ENCODE data around the gene DCLK2.

Gene DCLK2

DNA sequence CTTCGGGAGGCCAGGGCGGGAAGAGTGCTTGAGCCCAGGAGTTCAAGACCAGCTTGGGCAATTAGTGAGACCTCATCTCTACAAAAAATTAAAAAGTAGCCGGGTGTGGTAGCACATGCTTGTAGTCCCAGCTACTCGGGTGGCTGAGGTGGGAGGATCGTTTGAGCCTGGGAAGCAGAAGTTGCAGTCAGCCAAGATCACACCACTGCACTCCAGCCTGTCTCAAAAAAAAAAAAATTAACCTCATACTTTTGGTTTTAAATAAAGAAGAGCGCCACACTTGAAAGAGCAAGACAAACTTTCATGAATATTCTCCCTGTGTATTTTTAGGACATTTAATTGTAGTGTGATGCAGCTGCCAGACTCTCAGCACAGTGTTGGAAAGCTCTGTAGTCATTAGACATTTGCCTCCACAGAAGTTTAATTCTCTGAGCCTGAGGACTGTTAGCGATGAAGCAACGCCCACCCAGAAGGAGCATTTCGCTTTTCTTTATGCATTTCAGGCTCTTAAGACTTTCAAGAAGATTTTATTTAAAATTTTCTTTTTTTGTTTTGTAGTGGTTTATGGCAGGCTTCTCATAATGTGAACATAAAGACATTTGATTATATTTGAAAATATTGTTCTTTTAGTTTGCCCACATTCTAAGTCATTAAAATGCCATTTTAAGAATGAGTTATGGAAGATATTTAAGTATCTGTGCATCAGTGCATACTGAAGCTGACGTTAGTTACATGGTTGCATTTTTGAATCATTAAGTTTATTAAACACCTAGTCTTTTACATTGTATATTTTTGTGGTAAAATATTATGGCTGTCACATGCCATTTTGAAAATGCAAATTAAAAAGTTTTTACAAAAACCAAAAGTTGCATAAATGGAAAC is 45.8 kb downstream of the DCLK2 start:
- Histone ChIP-seq H3K36me3 (ENCODE audit: control insufficient read depth in 2 of 2, insufficient read depth in 1 of 2, low read length in 2 of 2) (no peaks in the 10 kb centered on the region), H3K4me3 (ENCODE audit: low read depth, low read length) (no peak overlapping the region), H3K4me1 (ENCODE audit: control insufficient read depth, insufficient read depth, low read length) (0 out of 2 replicates have a peak, but pooled peaks cover 3% of the 10 kb centered on the region), H3K27ac (ENCODE audit: extremely low read depth, low read depth, low read length) (no peak overlapping the region), H3K9me3 (ENCODE audit: control insufficient read depth, insufficient read depth, low read depth, low read length) (no peaks in the 10 kb centered on the region)
- ChIA-PET POLR2A (no interaction called here), CTCF (no interaction called here)
- TF ChIP-seq ZNF518A (tag by site-specific recombination; conservative IDR thresholded peaks at IDR 0.05; ENCODE audit: low read depth) (no peak), ZNF423 (tag by site-specific recombination; IDR thresholded peaks at IDR 0.05) (no peak), ZNF791 (tag by site-specific recombination; IDR thresholded peaks at IDR 0.05) (no peak), ZNF843 (tag by site-specific recombination; IDR thresholded peaks at IDR 0.05) (no peak), ZNF19 (tag by site-specific recombination; IDR thresholded peaks at IDR 0.05; ENCODE audit: low read depth) (no peak), ZFP41 (tag by site-specific recombination; IDR thresholded peaks at IDR 0.05; ENCODE audit: borderline replicate concordance) (no peak), ZNF23 (tag by site-specific recombination; IDR thresholded peaks at IDR 0.05; ENCODE audit: borderline replicate concordance) (no peak), ZNF274 (IDR thresholded peaks at IDR 0.05; ENCODE audit: low read length) (no peak), ZNF274 (tag by site-specific recombination; IDR thresholded peaks at IDR 0.05; ENCODE audit: borderline replicate concordance) (no peak), ZNF777 (tag by site-specific recombination; IDR thresholded peaks at IDR 0.05; ENCODE audit: borderline replicate concordance) (no peak), MZF1 (tag by site-specific recombination; IDR thresholded peaks at IDR 0.05; ENCODE audit: borderline replicate concordance) (no peak), ZNF394 (tag by site-specific recombination; IDR thresholded peaks at IDR 0.05; ENCODE audit: borderline replicate concordance) (no peak), ZNF514 (tag by site-specific recombination; IDR thresholded peaks at IDR 0.05) (no peak), PRDM4 (tag by site-specific recombination; IDR thresholded peaks at IDR 0.05) (no peak), ZNF16 (tag by site-specific recombination; IDR thresholded peaks at IDR 0.05; ENCODE audit: low read depth) (no peak), ZNF596 (tag by site-specific recombination; IDR thresholded peaks at IDR 0.05) (no peak), KLF1 (tag by site-specific recombination; IDR thresholded peaks at IDR 0.05) (no peak), ZBTB48 (tag by site-specific recombination; IDR thresholded peaks at IDR 0.05) (no peak), ZNF114 (tag by site-specific recombination; IDR thresholded peaks at IDR 0.05) (no peak)
- TF ChIP-seq, protein P1, sequence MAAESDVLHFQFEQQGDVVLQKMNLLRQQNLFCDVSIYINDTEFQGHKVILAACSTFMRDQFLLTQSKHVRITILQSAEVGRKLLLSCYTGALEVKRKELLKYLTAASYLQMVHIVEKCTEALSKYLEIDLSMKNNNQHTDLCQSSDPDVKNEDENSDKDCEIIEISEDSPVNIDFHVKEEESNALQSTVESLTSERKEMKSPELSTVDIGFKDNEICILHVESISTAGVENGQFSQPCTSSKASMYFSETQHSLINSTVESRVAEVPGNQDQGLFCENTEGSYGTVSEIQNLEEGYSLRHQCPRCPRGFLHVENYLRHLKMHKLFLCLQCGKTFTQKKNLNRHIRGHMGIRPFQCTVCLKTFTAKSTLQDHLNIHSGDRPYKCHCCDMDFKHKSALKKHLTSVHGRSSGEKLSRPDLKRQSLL (tag by site-specific recombination; IDR thresholded peaks at IDR 0.05), result no peak
- TF ChIP-seq, protein P2, sequence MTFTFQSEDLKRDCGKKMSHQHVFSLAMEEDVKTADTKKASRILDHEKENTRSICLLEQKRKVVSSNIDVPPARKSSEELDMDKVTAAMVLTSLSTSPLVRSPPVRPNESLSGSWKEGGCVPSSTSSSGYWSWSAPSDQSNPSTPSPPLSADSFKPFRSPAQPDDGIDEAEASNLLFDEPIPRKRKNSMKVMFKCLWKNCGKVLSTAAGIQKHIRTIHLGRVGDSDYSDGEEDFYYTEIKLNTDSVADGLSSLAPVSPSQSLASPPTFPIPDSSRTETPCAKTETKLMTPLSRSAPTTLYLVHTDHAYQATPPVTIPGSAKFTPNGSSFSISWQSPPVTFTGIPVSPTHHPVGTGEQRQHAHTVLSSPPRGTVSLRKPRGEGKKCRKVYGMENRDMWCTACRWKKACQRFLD (tag by site-specific recombination; IDR thresholded peaks at IDR 0.05), result no peak
